ENCODE results near the gene STARD10.

GRCh38 chr11:72815110-72815618, 21.3 kb upstream of the STARD10 start:
- TF ChIP-seq GTF2F1 (IDR thresholded peaks at IDR 0.05; ENCODE audit: borderline replicate concordance, low read depth, low read length) (no peak), RFX5 (IDR thresholded peaks at IDR 0.05; ENCODE audit: borderline replicate concordance, low read depth, low read length) (no peak), SP1 (IDR thresholded peaks at IDR 0.05; ENCODE audit: low read depth, low read length) (no peak), CTCF (IDR thresholded peaks at IDR 0.05; ENCODE audit: control extremely low read depth in 1 of 3, insufficient read depth in 1 of 3, low read depth in 1 of 3, low read length in 3 of 3) (no peak), CEBPB (IDR thresholded peaks at IDR 0.05; ENCODE audit: low read depth, low read length) (no peak), POLR2A (IDR thresholded peaks at IDR 0.05; ENCODE audit: control extremely low read depth in 1 of 2, low read depth in 2 of 2, low read length in 2 of 2) (no peak), ZNF274 (IDR thresholded peaks at IDR 0.05; ENCODE audit: borderline replicate concordance, extremely low read depth, low read length) (no peak), EP300 (IDR thresholded peaks at IDR 0.05; ENCODE audit: borderline replicate concordance in 1 of 2, low read depth in 2 of 2, low read length in 2 of 2) (no peak), SRF (IDR thresholded peaks at IDR 0.05; ENCODE audit: low read depth, low read length) (no peak), TEAD4 (IDR thresholded peaks at IDR 0.05; ENCODE audit: low read depth, low read length) (no peak), NRF1 (IDR thresholded peaks at IDR 0.05; ENCODE audit: low read depth, low read length) (no peak), HDAC2 (IDR thresholded peaks at IDR 0.05; ENCODE audit: borderline replicate concordance in 1 of 2, low read depth in 2 of 2, low read length in 2 of 2) (no peak), CREB1 (IDR thresholded peaks at IDR 0.05) (no peak)
- TF ChIP-seq, protein P1, sequence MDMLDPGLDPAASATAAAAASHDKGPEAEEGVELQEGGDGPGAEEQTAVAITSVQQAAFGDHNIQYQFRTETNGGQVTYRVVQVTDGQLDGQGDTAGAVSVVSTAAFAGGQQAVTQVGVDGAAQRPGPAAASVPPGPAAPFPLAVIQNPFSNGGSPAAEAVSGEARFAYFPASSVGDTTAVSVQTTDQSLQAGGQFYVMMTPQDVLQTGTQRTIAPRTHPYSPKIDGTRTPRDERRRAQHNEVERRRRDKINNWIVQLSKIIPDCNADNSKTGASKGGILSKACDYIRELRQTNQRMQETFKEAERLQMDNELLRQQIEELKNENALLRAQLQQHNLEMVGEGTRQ (IDR thresholded peaks at IDR 0.05; ENCODE audit: low read length), result no peak

Data from H1 (cell line).